Urothelium cell line (cell line): Measurements from ENCODE around the gene CLPTM1L.

Experiments used
- DNase-seq: peaks from one replicate; pipeline ENCODE4 v3.0.0; 2011; ENCODE audit warnings: low spot score, mixed read lengths
- FAIRE-seq: peaks from 2 replicates; lab custom pipeline; 2011; peaks lifted over from hg19 to GRCh38; lab: Jason Lieb, UNC

The CLPTM1L gene

GRCh38 chr5:1344975-1345838, at the start of gene CLPTM1L:
CLPTM1L (minus strand) TSS chr5:1345099; CDS start chr5:1344841, 258 bp downstream.
- FAIRE-seq, result no peak
- DNase-seq, result peak; percentile 98

GRCh38 chr5:1393571-1394501, 48.9 kb upstream of the CLPTM1L start:
- FAIRE-seq (no peak), DNase-seq (no peak)

- FAIRE-seq, result no peak
- no peak for DNase-seq
Measured at GRCh38 chr5:1392801-1393565, 48.1 kb upstream of the CLPTM1L start.

GRCh38 chr5:1392261-1392660, 47.4 kb upstream of the CLPTM1L start:
- DNase-seq (no peak), FAIRE-seq (no peak)

GRCh38 chr5:1391691-1392090, 46.8 kb upstream of the CLPTM1L start:
- no peak for DNase-seq
- peak; percentile 20 for FAIRE-seq

- no peak for FAIRE-seq
- no peak for DNase-seq
Measured at GRCh38 chr5:1390861-1391600, 46.1 kb upstream of the CLPTM1L start.

GRCh38 chr5:1390333-1390732, 45.4 kb upstream of the CLPTM1L start:
- no peak for DNase-seq
- FAIRE-seq, result no peak

GRCh38 chr5:1388383-1388967, 43.6 kb upstream of the CLPTM1L start:
- FAIRE-seq (peak; percentile 93), DNase-seq (no peak)

- DNase-seq (no peak), FAIRE-seq (no peak)
Measured at GRCh38 chr5:1387876-1388275, 43.0 kb upstream of the CLPTM1L start.

GRCh38 chr5:1387059-1387755, 42.3 kb upstream of the CLPTM1L start:
- DNase-seq (no peak), FAIRE-seq (no peak)

GRCh38 chr5:1386274-1386717, 41.4 kb upstream of the CLPTM1L start:
- DNase-seq (peak; percentile 63), FAIRE-seq (no peak)

- FAIRE-seq (peak; percentile 53), DNase-seq (peak; percentile 89)
Measured at GRCh38 chr5:1385395-1386273, 40.7 kb upstream of the CLPTM1L start.

- FAIRE-seq (no peak), DNase-seq (no peak)
Measured at GRCh38 chr5:1384521-1384920, 39.6 kb upstream of the CLPTM1L start.

- DNase-seq, result no peak
- no peak for FAIRE-seq
Measured at GRCh38 chr5:1383886-1384401, 39.0 kb upstream of the CLPTM1L start.

GRCh38 chr5:1383344-1383743, 38.4 kb upstream of the CLPTM1L start:
- no peak for FAIRE-seq
- DNase-seq, result no peak

GRCh38 chr5:1382248-1382700, 37.4 kb upstream of the CLPTM1L start:
- DNase-seq, result no peak
- FAIRE-seq, result no peak

GRCh38 chr5:1381370-1382247, 36.7 kb upstream of the CLPTM1L start:
- peak; percentile 94 for FAIRE-seq
- no peak for DNase-seq
